Measurements from ENCODE around the gene SH3RF3. TPM values are rescaled to one million over a fixed set of nuclear protein-coding genes. Genes with fewer than 3 reads are reported as not detected.

Gene SH3RF3
- total RNA-seq, 3 donors from 2014 or later (not counting 1 experiment from before 2014, with no cell fraction given) = 0.23 to 0.61 (median 0.34) TPM

GRCh38 chr2:109148117-109148746 is 19.2 kb downstream of the SH3RF3 start:
- Mint-ChIP-seq H3K27ac (no peak overlapping the region), H3K4me1 (peaks cover 0 to 11% of the 10 kb centered on the region in 2 donors), H3K27me3 (ENCODE audit: low read depth in 2 of 2) (peaks cover 0 to under 1% of the 10 kb centered on the region in 2 donors), H3K9me3 (no peaks in the 10 kb centered on the region), H3K4me3 (no peak overlapping the region), H3K36me3 (no peaks in the 10 kb centered on the region)
- intact Hi-C loops (cut with micrococcal nuclease) = no loop called here
- Histone ChIP-seq H3K36me3 (ENCODE audit: control insufficient read depth, insufficient read depth, low read length) (no peaks in the 10 kb centered on the region), H3K27me3 (ENCODE audit: control insufficient read depth, insufficient read depth, low read length) (no peaks in the 10 kb centered on the region), H3K4me3 (ENCODE audit: low read length) (no peak overlapping the region), H3K9me3 (ENCODE audit: control insufficient read depth, insufficient read depth, low read length) (no peaks in the 10 kb centered on the region), H3K4me1 (ENCODE audit: control insufficient read depth, insufficient read depth, low read length) (peaks cover 6% of the 10 kb centered on the region), H3K27ac (ENCODE audit: low read length) (no peak overlapping the region)
- ATAC-seq = no peak
- no peak for DNase-seq
- no peak for TF ChIP-seq CTCF (IDR thresholded peaks at IDR 0.05)
- 80% methylated on average over 12 of the region's 12 CpGs for WGBS (ENCODE audit: insufficient coverage)

GRCh38 chr2:109148991-109149645 is 20.1 kb downstream of the SH3RF3 start:
- Histone ChIP-seq H3K27me3 (ENCODE audit: control insufficient read depth, insufficient read depth, low read length) (no peaks in the 10 kb centered on the region), H3K36me3 (ENCODE audit: control insufficient read depth, insufficient read depth, low read length) (no peaks in the 10 kb centered on the region), H3K4me3 (ENCODE audit: low read length) (no peak overlapping the region), H3K9me3 (ENCODE audit: control insufficient read depth, insufficient read depth, low read length) (no peaks in the 10 kb centered on the region), H3K27ac (ENCODE audit: low read length) (no peak overlapping the region), H3K4me1 (ENCODE audit: control insufficient read depth, insufficient read depth, low read length) (peaks cover 6% of the 10 kb centered on the region)
- Mint-ChIP-seq H3K4me3 (no peak overlapping the region), H3K27me3 (ENCODE audit: low read depth in 2 of 2) (no peaks in the 10 kb centered on the region), H3K36me3 (no peaks in the 10 kb centered on the region), H3K27ac (no peak overlapping the region), H3K9me3 (no peaks in the 10 kb centered on the region), H3K4me1 (peaks cover 0 to 5% of the 10 kb centered on the region in 2 donors)
- no peak for ATAC-seq
- no peak for TF ChIP-seq CTCF (IDR thresholded peaks at IDR 0.05)
- DNase-seq = no peak
- intact Hi-C loops (cut with micrococcal nuclease) = no loop called here
- WGBS (ENCODE audit: insufficient coverage) = 84% methylated on average over 8 of the region's 8 CpGs

DNA sequence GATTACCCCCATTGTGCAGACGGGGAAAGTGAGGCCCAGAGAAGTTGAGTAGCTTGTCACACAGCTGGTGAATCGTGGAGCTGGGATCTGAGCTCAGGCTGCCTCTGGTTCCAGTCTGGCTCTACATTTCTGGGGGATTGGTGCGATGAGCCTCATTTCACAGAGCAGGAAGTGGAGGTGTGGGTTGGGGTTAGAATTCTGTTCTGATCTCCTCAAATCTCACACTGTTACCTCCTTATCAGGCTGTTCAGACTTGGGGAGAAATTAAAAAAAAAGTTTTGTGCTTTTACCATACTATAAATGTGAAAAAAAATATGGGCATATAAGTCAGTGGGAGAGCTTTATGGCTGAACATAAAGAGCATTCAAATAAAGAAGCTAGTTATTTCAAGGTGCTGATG is 21.6 kb downstream of the SH3RF3 start:
- TF ChIP-seq CTCF (IDR thresholded peaks at IDR 0.05) = no peak
- H3K27ac ChIP-seq (ENCODE audit: low read length) = no peak overlapping the region
- intact Hi-C loops (cut with micrococcal nuclease) = no loop called here
- H3K9me3 Mint-ChIP-seq = no peaks in the 10 kb centered on the region
- no peak overlapping the region for H3K27ac Mint-ChIP-seq
- H3K4me3 Mint-ChIP-seq = no peak overlapping the region
- no peaks in the 10 kb centered on the region for H3K9me3 ChIP-seq (ENCODE audit: control insufficient read depth, insufficient read depth, low read length)
- H3K4me3 ChIP-seq (ENCODE audit: low read length) = no peak overlapping the region
- ATAC-seq (no peak), DNase-seq (no peak)
- H3K4me1 Mint-ChIP-seq = no peaks in the 10 kb centered on the region
- no peaks in the 10 kb centered on the region for H3K36me3 ChIP-seq (ENCODE audit: control insufficient read depth, insufficient read depth, low read length)
- no peaks in the 10 kb centered on the region for H3K27me3 ChIP-seq (ENCODE audit: control insufficient read depth, insufficient read depth, low read length)
- 73% methylated on average over 2 of the region's 3 CpGs for WGBS (ENCODE audit: insufficient coverage)
- H3K4me1 ChIP-seq (ENCODE audit: control insufficient read depth, insufficient read depth, low read length) = no peaks in the 10 kb centered on the region
- no peaks in the 10 kb centered on the region for H3K36me3 Mint-ChIP-seq
- H3K27me3 Mint-ChIP-seq (ENCODE audit: low read depth in 2 of 2) = no peaks in the 10 kb centered on the region
